ENCODE data around the gene SLC17A4.

Gene SLC17A4

GRCh38 chr6:25801436-25801835, 46.9 kb downstream of the SLC17A4 start:
- DNase-seq (ENCODE audit: low read depth in 2 of 2): no peak

- DNase-seq (ENCODE audit: low read depth in 2 of 2): no peak
Observed at GRCh38 chr6:25804804-25805203, 50.3 kb downstream of the SLC17A4 start.

- no peak for DNase-seq (ENCODE audit: low read depth in 2 of 2)
Observed at GRCh38 chr6:25815194-25815593, 60.7 kb downstream of the SLC17A4 start.

- no peak for DNase-seq (ENCODE audit: low read depth in 2 of 2)
Observed at GRCh38 chr6:25816252-25816651, 61.7 kb downstream of the SLC17A4 start.

- DNase-seq (ENCODE audit: low read depth in 2 of 2): no peak
Observed at GRCh38 chr6:25821341-25821740, 66.8 kb downstream of the SLC17A4 start.

GRCh38 chr6:25829375-25829774, 74.8 kb downstream of the SLC17A4 start:
- no peak for DNase-seq (ENCODE audit: low read depth in 2 of 2)

GRCh38 chr6:25830458-25830857, 75.9 kb downstream of the SLC17A4 start:
- DNase-seq (ENCODE audit: low read depth in 2 of 2): no peak

Data from activated CD8-positive, alpha-beta memory T cell treated with anti-CD3 and anti-CD28 coated beads for 4 hours (primary cell).